CD4-positive, alpha-beta T cell treated with Interleukin-2 at 100 ng/mL for 4 hours (primary cell): Measurements from ENCODE around the gene TKTL2.
"Not testable (repeated sequence)": the region's sequence is repeated elsewhere in the genome, so short reads cannot be mapped to it uniquely, and the experiment has no call there.

Experiments
- DNase-seq: peaks from one replicate; pipeline ENCODE4 v3.0.0-alpha.2; 2020; ENCODE audit warnings: low spot score

Gene TKTL2

DNA sequence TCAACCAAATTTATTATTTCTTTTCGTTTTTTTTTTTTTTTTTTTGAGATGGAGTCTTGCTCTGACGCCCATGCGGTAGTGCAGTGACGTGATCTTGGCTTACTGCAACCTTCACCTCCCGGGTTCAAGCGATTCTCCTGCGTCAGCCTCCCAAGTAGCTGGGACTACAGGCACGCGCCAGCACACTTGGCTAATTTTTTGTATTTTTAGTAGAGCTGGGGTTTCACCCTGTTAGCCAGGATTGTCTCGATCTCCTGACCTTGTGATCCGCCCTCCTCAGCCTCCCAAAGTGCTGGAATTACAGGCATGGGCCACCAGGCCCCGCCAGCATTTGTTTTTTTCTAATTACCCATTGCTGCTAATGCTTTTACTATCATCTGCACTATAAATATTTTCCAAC lies 26.5 kb downstream of the TKTL2 start:
- DNase-seq, result not testable (repeated sequence)

DNA sequence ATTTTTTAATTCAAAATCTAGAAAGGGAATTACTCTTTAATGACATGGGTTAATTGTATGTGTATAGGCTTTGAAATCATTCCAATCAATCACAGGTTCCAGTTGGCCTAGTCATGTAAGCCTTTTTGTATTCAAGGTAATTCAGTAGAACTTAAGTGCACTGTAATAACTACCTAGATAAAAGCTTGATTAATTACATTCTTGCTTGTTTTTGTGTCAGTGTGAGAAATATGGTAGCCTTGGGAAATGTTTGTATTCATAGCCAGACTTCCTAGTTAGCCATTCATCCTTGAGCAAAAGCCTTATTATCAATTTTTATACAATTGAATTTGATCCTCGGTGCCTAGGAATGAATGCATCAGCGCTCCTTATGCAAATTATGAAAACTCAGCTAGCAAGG lies 33.5 kb downstream of the TKTL2 start:
- no peak for DNase-seq
